ENCODE data around the gene NUMB.
A peak's percentile ranks its signal among the peaks of the same experiment; 100 is the strongest.
"Not testable (repeated sequence)": the region's sequence is repeated elsewhere in the genome, so short reads cannot be mapped to it uniquely, and the experiment has no call there.

The NUMB gene

GRCh38 chr14:73465823-73466532, 7.6 kb upstream of the NUMB start:
- peak; percentile 37 for DNase-seq (ENCODE audit: low spot score)

- DNase-seq (ENCODE audit: low spot score) = no peak
Observed at GRCh38 chr14:73463411-73463810, 5.1 kb upstream of the NUMB start.

GRCh38 chr14:73462815-73463214, 4.5 kb upstream of the NUMB start:
- no peak for DNase-seq (ENCODE audit: low spot score)

GRCh38 chr14:73462048-73462715, 3.8 kb upstream of the NUMB start:
- DNase-seq (ENCODE audit: low spot score) = peak; percentile 75

- DNase-seq (ENCODE audit: low spot score) = no peak
Observed at GRCh38 chr14:73461478-73462047, 3.2 kb upstream of the NUMB start.

GRCh38 chr14:73460691-73461127, 2.4 kb upstream of the NUMB start:
- DNase-seq (ENCODE audit: low spot score) = no peak

GRCh38 chr14:73459959-73460358, 1.6 kb upstream of the NUMB start:
- DNase-seq (ENCODE audit: low spot score) = no peak

- DNase-seq (ENCODE audit: low spot score) = no peak
Observed at GRCh38 chr14:73457924-73458182, 493 bp downstream of the NUMB start.

- no peak for DNase-seq (ENCODE audit: low spot score)
Observed at GRCh38 chr14:73457041-73457923, 1.1 kb downstream of the NUMB start.

GRCh38 chr14:73455294-73455693, 3.1 kb downstream of the NUMB start:
- DNase-seq (ENCODE audit: low spot score) = no peak

- DNase-seq (ENCODE audit: low spot score) = no peak
Observed at GRCh38 chr14:73452341-73453186, 5.8 kb downstream of the NUMB start.

- DNase-seq (ENCODE audit: low spot score) = no peak
Observed at GRCh38 chr14:73443758-73444157, 14.6 kb downstream of the NUMB start.

- DNase-seq (ENCODE audit: low spot score) = no peak
Observed at GRCh38 chr14:73441286-73441685, 17.1 kb downstream of the NUMB start.

GRCh38 chr14:73438993-73439392, 19.4 kb downstream of the NUMB start:
- DNase-seq (ENCODE audit: low spot score) = no peak

- DNase-seq (ENCODE audit: low spot score) = no peak
Observed at GRCh38 chr14:73437206-73437605, 21.1 kb downstream of the NUMB start.

GRCh38 chr14:73432124-73432523, 26.2 kb downstream of the NUMB start:
- no peak for DNase-seq (ENCODE audit: low spot score)

- no peak for DNase-seq (ENCODE audit: low spot score)
Observed at GRCh38 chr14:73428353-73428824, 30.0 kb downstream of the NUMB start.

- DNase-seq (ENCODE audit: low spot score) = no peak
Observed at GRCh38 chr14:73427516-73428264, 30.7 kb downstream of the NUMB start.

- no peak for DNase-seq (ENCODE audit: low spot score)
Observed at GRCh38 chr14:73426877-73427276, 31.5 kb downstream of the NUMB start.

GRCh38 chr14:73424453-73424852, 33.9 kb downstream of the NUMB start:
- DNase-seq (ENCODE audit: low spot score) = peak; percentile 8

GRCh38 chr14:73423092-73423491, 35.3 kb downstream of the NUMB start:
- not testable (repeated sequence) for DNase-seq (ENCODE audit: low spot score)

Measured in globus pallidus (tissue), 1 donor.